H1 (cell line): Measurements from ENCODE around the gene PPP1R12C. TPM values are rescaled to one million over a fixed set of nuclear protein-coding genes. Genes with fewer than 3 reads are reported as not detected.

Source experiments
- CTCF ChIA-PET: fragments of 300-600 bp; sonication (Branson Sonifier 250); formaldehyde crosslinking; loops from one replicate; lab custom pipeline; 2021; ENCODE audit not compliant: partially characterized antibody; lab: Charles Lee
- POLR2A ChIA-PET: fragments of 300-600 bp; sonication (Branson Sonifier 250); formaldehyde crosslinking; loops from one replicate; lab custom pipeline; 2021; ENCODE audit warnings: inconsistent platforms; ENCODE audit not compliant: partially characterized antibody; lab: Charles Lee
- DNase-seq, 2 experiments: peaks; one replicate each; pipeline versions ENCODE4 v3.0.0 to v3.0.0-alpha.2; 2010 to 2022; ENCODE audit warnings: low spot score in 2 of 2, low read depth in 1 of 2, mixed read lengths in 1 of 2
- FAIRE-seq: peaks from 2 replicates; lab custom pipeline; 2011; peaks lifted over from hg19 to GRCh38; lab: Jason Lieb, UNC
- H2AFZ ChIP-seq: 2 replicates; pipeline ENCODE4 v1.8.1; 2012; ENCODE audit warnings: low read length, inconsistent platforms
- H2AK5ac ChIP-seq: 2 replicates; pipeline ENCODE4 v1.6.1; 2013; ENCODE audit warnings: low read depth, low read length
- H2BK120ac ChIP-seq: replicated peaks from 2 replicates; pipeline ENCODE3; 2013; ENCODE audit warnings: low read depth, low read length, inconsistent platforms
- H2BK12ac ChIP-seq: 2 replicates; pipeline ENCODE4 v1.6.1; 2013; ENCODE audit warnings: low read depth, low read length
- H2BK15ac ChIP-seq: 2 replicates; pipeline ENCODE4 v1.6.1; 2013; ENCODE audit warnings: low read length
- H2BK20ac ChIP-seq: 2 replicates; pipeline ENCODE4 v1.6.1; 2013; ENCODE audit warnings: low read length
- H2BK5ac ChIP-seq: 2 replicates; pipeline ENCODE4 v1.6.1; 2013; ENCODE audit warnings: low read depth, low read length
- H3K14ac ChIP-seq: 2 replicates; pipeline ENCODE4 v1.6.1; 2013; ENCODE audit warnings: inconsistent platforms; ENCODE audit not compliant: insufficient read length
- H3K18ac ChIP-seq: 2 replicates; pipeline ENCODE4 v1.6.1; 2013; ENCODE audit warnings: low read length; ENCODE audit errors: extremely low read depth
- H3K23ac ChIP-seq: 2 replicates; pipeline ENCODE4 v1.6.1; 2013; ENCODE audit warnings: inconsistent platforms; ENCODE audit not compliant: insufficient read length
- H3K23me2 ChIP-seq: 2 replicates; pipeline ENCODE4 v1.6.1; 2013; ENCODE audit warnings: low read depth, low read length
- H3K27ac ChIP-seq: 2 replicates; pipeline ENCODE4 v1.6.1; 2011; ENCODE audit warnings: low read depth, low read length, inconsistent platforms
- H3K27me3 ChIP-seq, 4 experiments: replicated peaks in 1 of 4; 1 replicate in 1 of 4; 2 replicates in 3 of 4; pipeline versions ENCODE4 v1.6.1 to v1.8.1; 2011 to 2013; ENCODE audit warnings: low read length in 3 of 4, mild to moderate bottlenecking in 3 of 4, inconsistent platforms in 2 of 4, mixed read lengths in 2 of 4, moderate library complexity in 1 of 4; ENCODE audit not compliant: control insufficient read depth in 3 of 4, insufficient read depth in 3 of 4; ENCODE audit errors: extremely low read depth in 1 of 4
- H3K36me3 ChIP-seq, 4 experiments: 2 replicates each; pipeline versions ENCODE4 v1.6.1 to v1.8.1; 2011 to 2013; ENCODE audit warnings: mild to moderate bottlenecking in 4 of 4, low read length in 3 of 4, moderate library complexity in 2 of 4, control low read depth in 1 of 4, inconsistent platforms in 1 of 4; ENCODE audit not compliant: insufficient read depth in 4 of 4, control insufficient read depth in 2 of 4
- H3K4ac ChIP-seq: replicated peaks from 2 replicates; pipeline ENCODE3; 2013; ENCODE audit warnings: low read length, low read depth, mixed read lengths, inconsistent platforms; ENCODE audit not compliant: insufficient read length
- H3K4me1 ChIP-seq, 4 experiments: replicated peaks in 1 of 4; 1 replicate in 1 of 4; 2 replicates in 3 of 4; pipeline versions ENCODE4 v1.6.1 to v1.8.1; 2011 to 2013; ENCODE audit warnings: low read length in 3 of 4, inconsistent platforms in 2 of 4, mixed read lengths in 1 of 4; ENCODE audit not compliant: insufficient read depth in 4 of 4, control insufficient read depth in 3 of 4
- H3K4me2 ChIP-seq, 2 experiments: 2 replicates each; pipeline versions ENCODE4 v1.6.1 to v1.8.1; 2011 to 2013; ENCODE audit warnings: low read depth in 2 of 2, low read length in 2 of 2, control low read depth in 1 of 2, inconsistent platforms in 1 of 2, mild to moderate bottlenecking in 1 of 2; ENCODE audit not compliant: insufficient read depth in 1 of 2
- H3K4me3 ChIP-seq, 4 experiments: fragments of 200-600, 300-600 bp in 1 of 4; sonication (generic), shearing (Covaris generic), sonication (Bioruptor Twin) in 1 of 4; 2 replicates each; pipeline versions ENCODE4 v1.5.1 to v1.8.1; 2011 to 2016; ENCODE audit warnings: low read length in 4 of 4, low read depth in 3 of 4, control low read depth in 2 of 4, inconsistent platforms in 2 of 4, mild to moderate bottlenecking in 2 of 4, mixed read lengths in 1 of 4, moderate library complexity in 1 of 4; ENCODE audit not compliant: insufficient read depth in 2 of 4; ENCODE audit errors: extremely low read depth in 1 of 4
- H3K56ac ChIP-seq: replicated peaks from 2 replicates; pipeline ENCODE3; 2013; ENCODE audit warnings: low read depth, mild to moderate bottlenecking, mixed read lengths, low read length, inconsistent platforms; ENCODE audit not compliant: insufficient read length
- H3K79me1 ChIP-seq: 2 replicates; pipeline ENCODE4 v1.6.1; 2013; ENCODE audit warnings: low read depth, low read length, control low read depth
- H3K79me2 ChIP-seq, 2 experiments: 2 replicates each; pipeline versions ENCODE4 v1.6.1 to v1.8.1; 2012 to 2013; ENCODE audit warnings: low read length in 2 of 2, mild to moderate bottlenecking in 2 of 2, inconsistent platforms in 1 of 2; ENCODE audit not compliant: insufficient read depth in 2 of 2, control insufficient read depth in 1 of 2
- H3K9ac ChIP-seq, 4 experiments: replicated peaks in 1 of 4; 1 replicate in 1 of 4; 2 replicates in 3 of 4; pipeline versions ENCODE4 v1.6.1 to v1.8.1; 2011 to 2013; ENCODE audit warnings: low read depth in 3 of 4, low read length in 3 of 4, control low read depth in 2 of 4, mild to moderate bottlenecking in 2 of 4, moderate library complexity in 2 of 4, inconsistent platforms in 1 of 4; ENCODE audit errors: extremely low read depth in 1 of 4
- H3K9me3 ChIP-seq, 2 experiments: 2 replicates each; pipeline versions ENCODE4 v1.6.1 to v1.8.1; 2012 to 2013; ENCODE audit warnings: mild to moderate bottlenecking in 2 of 2, moderate library complexity in 2 of 2, control low read depth in 1 of 2, inconsistent platforms in 1 of 2, low read depth in 1 of 2, low read length in 1 of 2, mixed read lengths in 1 of 2; ENCODE audit not compliant: insufficient read depth in 2 of 2
- H4K20me1 ChIP-seq, 2 experiments: replicated peaks in 1 of 2; 2 replicates each; pipeline versions ENCODE3 to v1.8.1; 2011 to 2013; ENCODE audit warnings: inconsistent platforms in 2 of 2, low read length in 2 of 2, mild to moderate bottlenecking in 1 of 2; ENCODE audit not compliant: insufficient read depth in 2 of 2, control insufficient read depth in 1 of 2
- H4K5ac ChIP-seq: 2 replicates; pipeline ENCODE4 v1.6.1; 2013; ENCODE audit warnings: low read length, low read depth, mixed read lengths, inconsistent platforms; ENCODE audit not compliant: insufficient read length
- H4K8ac ChIP-seq: 2 replicates; pipeline ENCODE4 v1.8.0; 2013; ENCODE audit warnings: mild to moderate bottlenecking, moderate library complexity, low read length, inconsistent platforms; ENCODE audit not compliant: insufficient read depth; ENCODE audit errors: extremely low read depth
- H4K91ac ChIP-seq: replicated peaks from 2 replicates; pipeline ENCODE3; 2013; ENCODE audit warnings: low read length, mixed read lengths, inconsistent platforms; ENCODE audit not compliant: insufficient read length
- TAF1 ChIP-seq: IDR thresholded peaks from 2 replicates; pipeline ENCODE4 v1.6.1; 2011; ENCODE audit warnings: mild to moderate bottlenecking, low read depth, low read length
- WGBS, 2 experiments: shearing (Covaris generic) in 1 of 2; methylation state at CpG; one replicate each; pipeline versions ENCODE4 v1.1.6 to v1.1.7; 2013 to 2015; ENCODE audit warnings: low lambda C conversion rate in 2 of 2, mixed read lengths in 2 of 2, inconsistent platforms in 1 of 2, low coverage in 1 of 2, missing lambda C conversion rate in 1 of 2; ENCODE audit not compliant: insufficient replicate concordance in 2 of 2, insufficient coverage in 1 of 2, insufficient read length in 1 of 2; ENCODE audit errors: extremely low coverage in 1 of 2, missing lambda C conversion rate in 1 of 2; 5-methylcytosine and 5-hydroxymethylcytosine counted together
- polyA plus RNA-seq, 7 experiments: library from polyadenylated mRNA; depleted of rRNA in 3 of 7; stranded (reverse) in 5 of 7; unstranded in 2 of 7; fragments of >200 nt in 5 of 7; fragments of 200-250 nt in 2 of 7; gene quantifications; 1 replicate in 5 of 7; 2 replicates in 1 of 7; 4 replicates in 1 of 7; pipeline versions ENCODE4 v1.2.1 to v1.2.3, GENCODE V29; 2011 to 2013; ENCODE audit warnings: missing spikeins in 2 of 7, mixed read lengths in 2 of 7
- total RNA-seq: library from RNA; stranded (reverse); fragmentation: NEBNext Ultra II Directional; extraction: Animal tissue kit (Norgen Biotek cat#: 25700); gene quantifications from 2 replicates; pipeline ENCODE4 v1.2.1, GENCODE V29; 2021

The PPP1R12C gene
- total and polyA plus RNA-seq, 2 of the 8 experiments (the other 6 are each of a cell fraction or from before 2014, with no cell fraction given): 31.7 to 71.5 TPM

GRCh38 chr19:55050749-55051532, 66.5 kb downstream of the PPP1R12C start:
- Histone ChIP-seq H3K9me3 (no peaks in the 10 kb centered on the region), H2BK20ac (no peak overlapping the region), H3K4me2 (no peak overlapping the region), H2BK120ac (no peak overlapping the region), H3K4ac (no peak overlapping the region), H3K23ac (no peak overlapping the region), H4K8ac (no peak overlapping the region), H4K20me1 (peaks cover 7 to 8% of the 10 kb centered on the region in 2 experiments), H3K18ac (no peak overlapping the region), H3K56ac (no peak overlapping the region), H2AFZ (no peak overlapping the region), H3K14ac (no peak overlapping the region), H3K4me1 (no peaks in the 10 kb centered on the region), H3K27me3 (no peaks in the 10 kb centered on the region), H3K36me3 (peaks cover 8 to 59% (median 28%) of the 10 kb centered on the region in 4 experiments; a peak in 6 of 8 replicates), H2BK12ac (no peak overlapping the region), H4K5ac (no peak overlapping the region), H3K4me3 (no peak overlapping the region), H3K23me2 (no peaks in the 10 kb centered on the region; the same call in 1 of the 2 replicates), H3K79me2 (no peaks in the 10 kb centered on the region), H3K9ac (no peak overlapping the region), H2AK5ac (no peak overlapping the region), H2BK5ac (no peak overlapping the region), H3K27ac (no peak overlapping the region), H3K79me1 (no peaks in the 10 kb centered on the region; the same call in 1 of the 2 replicates), H4K91ac (no peak overlapping the region), H2BK15ac (no peak overlapping the region)
- 94% methylated on average over 23 of the region's 25 CpGs; no CpG with 5 or more reads in 1 of the 2 experiments for WGBS, 2 experiments
- ChIA-PET CTCF (interaction anchor here (0.6 to 2.4 kb wide), 5 partner anchors 14 to 168 kb away, joined by 3 to 7 read pairs (median 3); no protein-coding TSS in a partner anchor), POLR2A (interaction anchor here (0.5 kb wide), 1 partner anchor 45 kb away, joined by 3 read pairs; no protein-coding TSS in a partner anchor)
- DNase-seq (no peak), FAIRE-seq (no peak)
- no peak for TF ChIP-seq TAF1
